ENCODE data around the gene SLC39A11.
A peak's percentile ranks its signal among the peaks of the same experiment; 100 is the strongest.
"Not testable (repeated sequence)": the region's sequence is repeated elsewhere in the genome, so short reads cannot be mapped to it uniquely, and the experiment has no call there.

The SLC39A11 gene

DNA sequence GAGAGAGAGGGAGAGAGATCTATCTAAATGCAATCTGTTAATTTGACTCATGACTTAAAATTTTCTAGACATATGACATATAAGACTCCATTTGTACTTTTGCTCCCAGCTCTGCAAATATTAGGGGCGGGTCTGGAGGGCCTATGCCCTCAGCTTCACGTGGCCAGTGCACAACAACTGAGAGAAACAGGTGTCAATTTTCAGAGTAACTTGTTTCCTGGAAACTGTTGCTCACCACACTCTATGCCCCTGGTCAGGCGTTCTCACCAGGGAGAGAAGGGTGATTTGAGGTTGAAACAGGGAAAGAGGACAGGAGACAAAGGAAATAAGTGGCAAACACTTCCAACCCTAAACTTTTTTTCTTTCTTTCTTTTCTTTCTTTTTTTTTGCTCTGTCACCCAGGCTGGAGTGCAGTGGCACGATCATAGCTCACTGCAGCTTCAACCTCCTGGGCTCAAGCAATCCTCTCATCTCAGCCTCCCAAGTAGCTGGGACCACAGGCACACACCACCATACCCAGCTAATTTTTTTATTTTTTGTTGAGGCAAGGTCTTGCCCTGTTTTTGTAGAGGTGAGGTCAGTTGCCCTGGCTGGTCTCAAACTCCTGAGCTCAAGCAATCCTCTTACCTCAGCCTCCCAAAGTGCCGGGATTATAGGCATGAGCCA, 270.0 kb downstream of the SLC39A11 start:
- DNase-seq: no peak

DNA sequence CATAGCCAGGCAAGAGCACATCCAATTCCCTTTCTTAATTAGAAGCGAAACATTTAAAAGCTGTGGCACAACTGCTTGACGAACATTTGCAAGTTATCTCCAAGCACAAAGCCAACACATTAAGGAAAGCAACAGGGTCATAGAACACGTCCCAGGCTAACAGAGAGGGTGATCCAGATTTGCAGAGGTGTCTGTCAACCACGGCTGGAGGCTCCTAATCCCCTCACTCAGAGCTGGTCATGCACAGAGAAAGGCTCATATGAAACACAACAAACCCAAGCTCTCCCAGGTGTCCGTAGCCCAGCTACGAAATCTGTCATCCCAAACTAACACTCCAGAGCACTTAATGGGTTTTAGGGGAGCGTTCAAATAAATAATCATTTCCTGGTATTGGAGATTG, 276.1 kb downstream of the SLC39A11 start:
- DNase-seq: no peak

DNA sequence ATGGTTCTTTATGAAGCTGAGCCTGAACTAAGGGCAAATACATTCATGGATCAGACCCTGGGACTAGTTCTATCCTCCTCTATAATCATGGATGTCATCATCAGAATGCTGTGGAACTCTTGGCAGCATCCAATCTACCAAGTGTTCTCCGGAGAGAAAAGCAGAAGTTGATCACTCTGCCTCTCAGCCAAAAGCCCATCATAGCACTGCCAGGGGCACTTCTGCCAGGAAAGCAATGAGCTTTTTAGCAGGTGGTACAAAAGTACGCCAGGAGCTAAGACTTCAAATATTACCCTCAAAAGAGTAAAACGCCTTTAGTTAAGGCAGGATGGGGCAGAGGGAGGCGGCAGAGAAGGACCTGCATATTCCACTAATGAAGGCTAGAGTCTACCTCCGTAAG, 279.0 kb downstream of the SLC39A11 start:
- no peak for DNase-seq

DNA sequence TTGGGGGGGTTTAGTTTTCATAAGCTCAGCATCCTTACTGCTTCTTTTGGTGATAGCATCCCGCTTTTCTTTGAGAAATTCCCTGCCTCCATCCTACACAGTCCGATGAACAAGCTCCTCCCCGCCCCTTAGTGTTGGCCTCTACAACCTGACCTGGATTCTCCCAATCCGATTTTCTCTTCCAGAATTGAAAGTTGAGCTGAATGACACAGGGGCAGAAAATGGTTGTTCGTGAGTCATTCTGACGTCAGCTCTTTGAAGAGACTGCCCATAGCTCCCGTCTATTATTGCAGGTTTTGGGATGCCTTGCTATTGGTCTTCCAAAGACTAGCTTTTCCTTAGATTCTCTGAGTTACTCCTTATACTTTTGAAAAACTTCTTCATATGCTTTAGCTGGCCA, 279.7 kb downstream of the SLC39A11 start:
- DNase-seq: no peak

DNA sequence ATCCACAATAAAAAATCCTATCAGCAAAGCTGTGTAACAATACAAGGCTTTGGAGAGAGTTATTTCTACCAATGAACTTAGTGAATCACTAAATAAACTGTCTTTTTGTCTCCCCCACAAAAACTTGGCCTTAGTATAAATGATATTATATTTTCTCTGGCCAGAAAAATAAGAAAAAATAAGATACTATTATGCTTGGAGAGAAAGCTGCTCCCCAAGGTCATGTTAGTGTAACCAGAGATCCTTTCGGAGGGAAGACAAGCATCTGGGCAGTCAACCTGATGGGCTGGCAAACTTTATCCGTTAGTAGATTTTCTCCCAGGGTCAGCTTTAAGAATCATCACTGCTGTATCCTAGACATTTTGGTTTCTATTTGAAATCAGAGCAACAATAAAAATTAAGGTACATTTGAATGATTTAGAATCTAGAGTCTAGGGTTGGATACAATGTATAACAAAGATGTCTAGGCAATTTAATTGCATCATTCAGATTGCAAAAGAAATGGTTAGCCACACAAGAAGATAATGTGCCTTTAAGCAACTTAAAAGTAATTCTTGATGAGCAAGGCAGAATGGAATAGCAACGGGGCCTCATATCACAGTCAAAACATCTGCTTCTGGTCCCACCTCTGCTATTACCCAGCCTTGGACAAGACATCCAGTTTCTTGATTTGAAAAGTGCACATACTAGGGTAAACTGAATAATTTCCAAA, 280.4 kb downstream of the SLC39A11 start:
- DNase-seq: no peak

DNA sequence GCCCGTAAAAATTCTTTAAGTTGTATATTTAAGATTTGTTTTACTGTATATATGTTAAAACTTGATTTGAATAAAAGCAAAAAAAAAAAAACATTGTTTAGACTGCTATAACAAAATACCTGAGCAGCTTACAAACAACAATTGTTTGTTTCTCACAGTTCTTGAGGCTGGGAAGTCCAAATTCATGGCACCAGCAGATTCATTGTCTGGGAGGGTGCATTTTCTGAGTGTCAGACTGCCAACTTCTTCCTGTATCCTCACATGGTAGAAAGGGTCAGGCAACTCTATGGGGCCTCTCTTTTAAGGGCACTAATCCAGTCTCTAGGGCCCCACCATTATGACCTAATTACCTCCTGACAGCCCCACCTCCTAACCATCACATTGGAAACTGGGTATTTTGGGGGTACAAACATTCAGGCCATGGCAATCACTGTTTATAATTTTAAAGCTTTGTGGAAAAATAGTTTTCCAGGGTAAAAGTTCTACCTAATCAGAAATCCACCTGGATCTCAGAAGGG, 281.4 kb downstream of the SLC39A11 start:
- no peak for DNase-seq

DNA sequence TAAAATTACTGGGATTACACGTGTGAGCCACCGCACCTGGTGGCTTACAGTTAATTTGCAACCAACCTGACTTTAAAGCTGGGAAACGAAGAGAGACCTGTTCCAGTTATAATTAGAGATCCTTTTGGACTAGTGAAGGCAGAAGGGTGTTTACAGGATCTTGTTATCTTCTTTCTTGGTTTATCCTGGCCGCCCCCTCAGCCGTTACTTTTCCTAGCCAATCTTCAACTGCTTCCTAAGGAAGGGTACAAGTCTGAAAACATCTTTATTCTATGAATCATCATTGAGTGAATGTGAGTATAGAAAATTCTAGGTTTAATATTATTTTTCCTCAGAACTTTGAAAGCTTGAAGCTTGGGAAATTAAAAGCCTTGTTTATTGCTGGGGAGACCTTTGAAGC, 286.5 kb downstream of the SLC39A11 start:
- DNase-seq: no peak

DNA sequence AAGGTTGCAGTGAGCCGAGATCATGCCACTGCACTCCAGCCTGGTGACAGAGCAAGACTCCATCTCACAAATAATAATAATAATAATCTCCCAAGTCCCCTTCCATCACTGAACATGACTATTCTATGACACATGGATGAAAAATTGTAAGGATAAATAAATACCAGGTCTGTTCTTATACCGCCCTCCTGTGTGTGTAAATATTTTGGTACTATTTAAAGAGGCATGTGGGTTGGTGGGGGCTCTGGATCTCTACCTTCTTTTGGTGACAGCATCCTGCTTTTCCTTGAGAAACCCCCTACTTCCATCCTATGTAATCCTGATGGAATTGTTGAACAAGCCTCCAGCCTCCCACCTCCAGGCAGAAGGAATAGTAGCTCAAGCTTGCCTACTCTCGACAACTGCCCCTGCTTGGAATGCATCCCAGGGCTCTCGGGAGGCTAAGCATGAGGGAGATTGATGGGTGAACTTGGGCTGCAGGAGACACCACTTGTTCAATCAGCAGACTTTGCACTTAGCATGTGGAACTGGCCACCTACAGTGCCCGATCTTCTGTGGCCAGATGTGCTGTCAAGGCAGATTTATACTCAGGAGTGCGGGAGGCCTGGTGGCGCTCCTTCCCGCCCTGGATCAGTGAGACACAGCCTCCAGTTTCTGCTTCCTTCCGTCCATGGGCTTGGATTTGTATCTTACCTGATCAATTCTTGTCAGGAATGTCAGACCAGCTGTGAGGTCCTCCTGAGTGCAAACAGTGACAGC, 287.4 kb downstream of the SLC39A11 start:
- no peak for DNase-seq

DNA sequence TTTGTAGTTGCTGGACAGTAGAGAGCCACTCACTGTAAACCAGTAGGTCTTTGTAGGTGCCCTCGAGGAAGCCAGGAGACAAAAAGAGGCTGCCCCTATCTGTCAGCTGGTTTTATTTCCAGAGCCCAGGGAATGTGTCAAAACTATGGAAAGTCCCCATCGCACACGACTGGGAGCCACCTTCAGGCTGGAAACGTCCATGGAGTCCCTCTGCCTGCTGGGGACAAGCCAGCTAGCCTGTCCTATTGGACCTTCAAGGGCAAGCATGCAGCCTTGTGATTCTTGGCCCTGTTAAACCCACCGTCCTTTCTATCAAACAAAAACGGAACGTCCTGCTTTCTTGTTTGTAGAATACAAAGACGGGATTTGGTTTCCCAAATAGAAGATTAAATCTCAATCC, 289.8 kb downstream of the SLC39A11 start:
- no peak for DNase-seq

DNA sequence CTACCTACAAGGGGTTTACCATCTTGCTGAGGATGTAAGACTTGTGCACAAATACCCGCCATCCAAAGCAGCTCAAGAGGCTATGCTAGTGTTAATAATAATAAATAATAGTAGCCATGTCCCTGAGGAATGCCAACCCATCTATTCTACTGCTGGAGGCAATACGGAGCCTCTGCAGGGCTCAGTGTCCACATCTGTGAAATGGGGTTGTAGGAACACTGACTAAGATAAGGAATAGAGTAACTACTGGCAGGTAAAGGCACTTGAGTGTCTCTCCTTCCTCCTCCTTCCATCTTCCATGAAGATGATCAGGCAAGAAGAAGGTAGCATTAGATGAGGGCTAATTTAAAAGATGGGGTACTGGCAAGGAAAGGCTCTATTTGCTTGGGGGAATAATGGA, 295.3 kb downstream of the SLC39A11 start:
- DNase-seq: no peak

DNA sequence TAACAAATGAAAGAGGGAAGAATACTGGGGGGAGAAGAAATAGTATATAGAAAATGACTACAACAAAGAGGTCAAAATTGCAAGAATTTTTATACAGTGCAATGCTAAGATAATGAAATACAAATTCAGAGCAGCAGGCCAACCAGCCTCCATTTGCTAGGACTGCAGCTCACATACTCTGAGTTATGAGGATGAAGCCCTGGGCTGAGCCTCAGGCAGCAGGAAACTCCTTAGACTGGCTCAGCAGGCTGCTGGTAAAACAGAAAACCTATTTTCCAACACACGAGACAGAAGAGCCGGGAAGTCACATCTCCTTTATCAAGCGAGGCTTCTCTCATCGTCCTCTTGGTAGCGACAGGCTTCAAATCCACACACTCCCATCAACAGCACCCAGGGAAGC, 296.5 kb downstream of the SLC39A11 start:
- no peak for DNase-seq

DNA sequence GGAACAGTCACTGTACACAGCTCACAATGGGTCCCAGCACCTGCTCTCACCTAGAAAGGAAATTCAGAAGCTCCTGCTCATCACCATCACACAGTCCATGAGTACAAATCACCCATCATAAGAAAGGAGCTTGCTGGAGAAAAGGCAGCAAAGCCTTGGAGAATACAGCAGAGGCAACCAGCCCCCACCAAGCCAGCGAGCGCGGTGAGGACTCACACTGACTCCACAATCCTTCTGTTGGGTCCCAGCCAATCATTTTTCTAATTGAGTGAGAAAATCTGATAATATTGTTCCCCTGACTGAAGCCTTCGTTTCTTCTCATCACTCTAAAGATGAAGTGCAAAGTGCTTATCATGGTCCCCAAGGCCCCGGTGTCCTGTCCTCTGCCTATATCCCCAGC, 298.3 kb downstream of the SLC39A11 start:
- DNase-seq: no peak

DNA sequence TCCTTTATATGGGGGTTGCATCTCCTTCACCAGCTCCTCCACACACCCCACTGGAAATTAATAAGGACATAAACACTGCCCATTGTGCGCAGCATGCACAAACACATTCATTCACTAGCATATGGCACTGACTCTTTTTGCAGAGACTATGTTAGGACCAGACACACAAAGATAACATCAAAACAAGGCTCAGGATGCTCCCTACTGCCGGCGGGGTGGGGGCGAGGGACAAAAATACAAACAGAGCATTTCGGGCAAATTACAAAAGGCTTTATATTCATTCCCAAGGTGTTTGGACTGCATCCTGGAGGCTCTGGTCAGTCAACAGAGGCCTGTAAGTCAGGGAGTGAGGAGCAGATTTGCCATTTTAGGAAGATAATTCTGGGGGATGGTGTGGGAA, 299.7 kb downstream of the SLC39A11 start:
- DNase-seq: no peak

DNA sequence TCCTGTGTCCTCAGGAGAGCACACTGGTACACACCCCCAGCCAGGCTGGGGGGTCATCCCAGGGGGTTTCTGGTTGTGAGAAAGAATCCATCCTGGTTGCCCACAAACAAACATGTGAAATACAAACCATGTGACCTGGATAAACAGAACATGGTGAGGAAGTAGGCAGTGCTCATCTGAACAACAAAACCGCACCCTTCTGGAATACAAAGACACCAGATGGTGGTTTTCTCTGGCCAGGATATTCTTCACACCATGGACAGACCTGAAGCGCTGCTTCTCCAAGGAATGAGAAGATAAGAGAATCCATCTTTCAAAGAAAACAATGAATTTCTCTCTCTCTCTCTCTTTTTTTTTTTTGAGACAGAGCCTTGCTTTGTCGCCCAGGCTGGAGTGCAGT, 302.3 kb downstream of the SLC39A11 start:
- DNase-seq: no peak

DNA sequence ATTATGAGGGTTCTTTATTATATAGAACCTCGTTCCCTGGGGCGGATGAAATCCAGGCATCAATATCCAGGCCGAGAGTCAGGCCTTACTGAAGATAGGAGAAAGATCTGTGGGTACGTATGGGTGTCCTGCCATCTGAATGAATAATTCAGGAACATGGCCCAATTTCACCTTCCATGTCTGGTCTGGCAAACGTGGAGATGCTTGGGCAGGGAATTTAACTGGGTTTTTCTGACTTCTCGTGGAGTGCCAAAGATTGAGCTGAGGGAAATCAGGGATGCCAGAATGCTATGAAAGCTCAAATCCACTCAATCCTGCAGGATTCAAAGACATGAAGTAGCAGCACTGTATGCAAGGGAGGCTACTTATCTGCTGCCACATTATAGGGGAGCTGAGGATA, 302.8 kb downstream of the SLC39A11 start:
- no peak for DNase-seq

DNA sequence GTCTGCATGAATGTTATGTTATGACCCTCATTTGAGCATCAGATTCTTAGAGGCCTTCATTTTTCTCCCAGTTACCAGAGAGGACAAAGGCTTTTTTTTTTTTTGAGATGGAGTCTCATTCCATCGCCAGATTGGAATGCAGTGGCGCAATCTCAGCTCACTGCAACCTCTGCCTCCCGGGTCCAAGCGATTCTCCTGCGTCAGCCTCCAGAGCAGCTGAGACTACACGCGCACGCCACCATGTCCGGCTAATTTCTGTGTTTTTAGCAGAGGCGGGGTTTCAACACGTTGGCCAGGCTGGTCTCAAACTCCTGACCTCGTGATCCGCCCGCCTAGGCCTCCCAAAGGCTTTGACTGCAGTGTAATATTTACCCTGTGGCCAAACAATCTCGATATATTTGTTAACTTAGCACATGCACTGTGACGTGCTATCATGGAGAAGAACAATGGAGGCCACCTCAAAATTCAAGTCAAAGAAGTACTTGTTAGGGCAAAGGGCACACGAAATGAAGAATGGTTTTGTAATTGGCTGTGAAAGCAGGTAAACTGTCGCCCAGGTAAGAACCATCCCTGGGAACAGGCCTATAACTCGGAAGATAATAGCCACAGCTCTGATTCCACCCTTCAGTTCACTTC, 303.4 kb downstream of the SLC39A11 start:
- DNase-seq: peak; percentile 38

DNA sequence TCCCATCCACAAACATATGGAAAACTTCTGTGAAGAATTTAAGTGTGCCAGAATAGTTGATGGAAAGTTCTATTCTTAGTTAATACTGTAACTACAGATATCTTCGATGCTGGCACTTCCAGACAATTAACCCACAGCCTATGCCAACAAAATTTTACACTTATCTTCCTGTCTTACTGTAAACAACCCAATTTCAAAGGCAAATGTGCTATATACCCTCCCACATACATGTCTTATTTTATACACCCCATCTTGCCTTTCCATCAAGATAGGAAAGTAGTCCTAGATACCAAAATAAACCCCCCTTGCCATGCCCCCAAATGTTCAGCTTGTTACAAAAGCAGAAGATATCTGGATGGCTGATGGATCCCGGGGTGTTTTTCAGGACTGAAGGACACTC, 306.3 kb downstream of the SLC39A11 start:
- DNase-seq: no peak

DNA sequence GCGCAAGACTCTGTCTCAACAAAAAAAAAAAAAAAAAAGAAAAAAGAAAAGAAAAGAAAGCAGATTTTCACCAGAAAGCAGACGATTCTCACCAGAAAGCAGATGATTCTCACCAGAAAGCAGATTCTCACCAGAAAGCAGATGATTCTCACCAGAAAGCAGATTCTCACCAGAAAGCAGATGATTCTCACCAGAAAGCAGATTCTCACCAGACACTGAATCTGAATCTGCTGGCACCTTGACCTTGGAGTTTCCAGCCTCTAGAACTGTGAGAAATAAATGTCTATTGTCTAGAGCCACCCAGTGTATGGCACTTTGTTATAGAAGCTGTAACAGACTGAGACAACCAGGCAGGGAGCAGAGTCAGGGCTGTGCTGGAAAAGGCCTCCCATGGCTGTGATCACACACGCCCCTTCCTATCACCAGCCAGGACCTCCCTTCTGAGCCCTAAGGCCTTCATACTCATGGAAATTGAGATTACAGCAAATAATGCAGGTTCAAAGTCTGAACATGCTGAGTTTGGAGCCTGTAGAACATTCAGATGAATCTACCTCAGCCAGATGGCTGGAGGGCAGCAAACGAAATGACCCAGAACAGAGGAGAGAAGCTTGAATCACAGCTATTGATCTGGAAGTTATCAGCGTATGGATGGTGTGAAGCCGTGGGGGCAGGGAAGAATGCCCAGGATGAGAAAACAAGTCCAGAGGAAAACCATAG, 309.3 kb downstream of the SLC39A11 start:
- DNase-seq: no peak

DNA sequence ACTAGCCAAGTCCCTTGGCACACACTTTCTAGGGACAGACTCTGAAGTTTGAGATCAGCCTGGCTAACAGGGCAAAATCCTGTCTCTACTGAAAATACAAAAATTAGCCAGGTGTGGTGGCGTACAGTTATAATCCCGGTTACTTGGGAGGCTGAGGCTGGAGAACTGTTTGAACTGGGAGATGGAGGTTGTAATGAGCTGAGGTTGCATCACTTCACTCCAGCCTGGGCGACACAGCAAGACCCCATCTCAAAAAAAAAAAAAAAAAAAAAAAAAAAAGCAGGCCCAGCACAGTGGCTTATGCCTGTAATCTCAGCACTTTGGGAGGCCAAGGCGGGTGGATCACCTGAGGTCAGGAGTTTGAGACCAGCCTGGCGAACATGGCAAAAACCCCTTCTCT, 310.1 kb downstream of the SLC39A11 start:
- not testable (repeated sequence) for DNase-seq

DNA sequence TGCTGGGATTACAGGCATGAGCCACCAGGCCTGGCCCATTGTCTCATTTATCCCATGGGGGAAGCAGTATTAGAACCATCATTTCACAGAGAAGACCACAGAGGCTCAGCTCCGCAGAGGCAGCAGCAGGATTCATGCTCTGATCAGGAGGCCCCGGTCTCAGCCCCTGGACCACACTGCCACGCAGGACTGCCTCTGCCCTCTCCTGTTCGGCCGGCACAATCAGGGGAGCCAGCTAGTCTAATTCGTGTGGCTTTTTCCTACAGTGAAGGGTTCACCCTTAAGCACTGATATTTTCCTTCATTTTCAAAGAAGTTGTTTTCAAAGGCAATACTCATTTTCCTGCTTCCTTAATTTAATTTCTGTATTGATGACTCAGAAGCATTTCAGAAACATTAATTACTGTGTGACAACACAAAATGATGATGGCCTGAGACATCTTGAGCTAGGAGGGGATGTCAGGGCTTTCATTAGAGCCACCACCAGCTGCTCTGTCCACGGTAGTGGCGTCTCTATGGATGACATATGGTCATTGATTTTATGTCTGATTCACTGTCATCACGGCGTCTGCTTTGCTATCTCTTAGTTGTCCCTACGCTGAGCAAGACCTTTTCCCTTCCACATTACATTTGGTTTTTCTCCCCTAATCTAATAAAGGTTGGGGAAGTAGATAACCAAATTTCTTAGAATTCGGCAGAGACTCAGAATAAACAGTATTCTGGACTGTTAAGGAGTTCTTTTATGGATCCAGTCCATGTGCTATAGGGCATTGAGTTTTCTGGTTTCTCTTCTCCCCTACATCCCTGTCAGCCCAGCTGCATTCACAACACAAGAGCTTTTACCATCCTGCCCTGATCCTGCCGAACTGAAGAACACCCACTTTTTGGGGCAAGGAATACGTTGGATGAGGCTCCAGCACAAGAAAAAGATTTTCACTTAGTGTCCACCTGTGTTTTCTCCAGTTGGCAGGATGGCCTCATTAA, 314.0 kb downstream of the SLC39A11 start:
- no peak for DNase-seq

DNA sequence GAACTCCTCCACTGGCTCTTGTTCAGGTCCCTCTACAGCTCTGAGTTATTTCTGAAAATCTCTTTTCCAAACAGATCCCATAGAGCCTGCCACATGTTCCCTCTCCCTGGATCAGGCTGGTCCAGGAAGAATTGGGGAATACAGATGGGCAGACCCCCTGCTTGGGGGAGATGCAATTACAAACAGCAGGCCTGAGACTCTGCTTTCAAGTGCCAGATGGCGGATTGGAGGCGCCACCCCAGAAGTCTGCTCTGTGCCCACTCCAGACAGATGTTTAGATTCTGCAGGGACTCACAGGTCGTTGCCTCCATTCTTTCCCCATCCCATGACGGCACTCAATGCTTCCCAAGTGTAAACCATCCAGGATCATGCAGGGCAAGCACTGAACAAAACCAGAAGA, 316.6 kb downstream of the SLC39A11 start:
- no peak for DNase-seq

DNA sequence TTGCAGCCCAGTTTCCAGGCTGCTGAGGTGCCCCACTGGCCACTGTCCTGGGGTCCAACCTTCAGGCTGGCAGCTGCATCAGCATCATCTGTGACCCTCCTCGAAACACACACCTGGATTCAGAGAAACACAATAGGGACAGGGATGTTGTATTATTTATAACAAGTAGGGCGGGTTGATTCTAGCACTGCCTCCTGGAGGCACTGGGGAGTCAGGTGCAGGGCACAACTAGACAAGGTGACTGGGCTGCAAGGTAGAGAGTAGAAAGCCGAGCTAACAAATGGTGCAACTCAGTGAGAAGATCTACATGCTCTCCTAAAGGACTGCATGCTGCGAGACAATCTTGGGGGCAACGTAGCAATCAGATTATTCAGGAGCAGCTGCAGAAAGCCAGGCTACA, 317.3 kb downstream of the SLC39A11 start:
- no peak for DNase-seq

Data from NCI-H187 treated with DMSO at 0.1 percent for 48 hours (cell line).